Endothelial cell (in vitro differentiated cells): Measurements from ENCODE around the gene ARRB1. TPM values are rescaled to one million over a fixed set of nuclear protein-coding genes. Genes with fewer than 3 reads are reported as not detected.

ENCODE experiments used
- DNase-seq: peaks from one replicate; pipeline ENCODE4 v3.0.0; 2021; ENCODE audit warnings: low spot score
- H3K27ac Mint-ChIP-seq: one replicate; pipeline ENCODE4 v1.8.0; 2021; ENCODE audit warnings: mixed read lengths, inconsistent platforms; ENCODE audit not compliant: unreplicated experiment
- H3K27me3 Mint-ChIP-seq: one replicate; pipeline ENCODE4 v1.8.0; 2021; ENCODE audit warnings: mild to moderate bottlenecking, moderate library complexity, mixed read lengths, inconsistent platforms; ENCODE audit not compliant: unreplicated experiment
- H3K36me3 Mint-ChIP-seq: one replicate; pipeline ENCODE4 v1.8.0; 2021; ENCODE audit warnings: mild to moderate bottlenecking, low read depth, mixed read lengths, inconsistent platforms; ENCODE audit not compliant: unreplicated experiment
- H3K4me1 Mint-ChIP-seq: one replicate; pipeline ENCODE4 v1.8.0; 2021; ENCODE audit warnings: mild to moderate bottlenecking, mixed read lengths, inconsistent platforms; ENCODE audit not compliant: unreplicated experiment
- H3K4me3 Mint-ChIP-seq: one replicate; pipeline ENCODE4 v1.8.0; 2021; ENCODE audit warnings: mild to moderate bottlenecking, mixed read lengths, inconsistent platforms; ENCODE audit not compliant: unreplicated experiment
- H3K9me3 Mint-ChIP-seq: one replicate; pipeline ENCODE4 v1.8.0; 2021; ENCODE audit warnings: mixed read lengths, inconsistent platforms; ENCODE audit not compliant: unreplicated experiment
- CTCF ChIP-seq: fragments of 200-600 bp; sonication (generic); IDR thresholded peaks from one replicate; pipeline ENCODE4 v1.5.0; 2021; ENCODE audit warnings: antibody characterized with exemption; ENCODE audit not compliant: unreplicated experiment
- total RNA-seq: library from RNA; stranded (reverse); fragmentation: NEBNext Ultra II Directional; extraction: Animal tissue kit (Norgen Biotek cat#: 25700); gene quantifications from one replicate; pipeline ENCODE4 v1.2.1, GENCODE V29; 2021; ENCODE audit not compliant: unreplicated experiment

The ARRB1 gene
- total RNA-seq, 1 donor from 2014 or later: 197 TPM

DNA sequence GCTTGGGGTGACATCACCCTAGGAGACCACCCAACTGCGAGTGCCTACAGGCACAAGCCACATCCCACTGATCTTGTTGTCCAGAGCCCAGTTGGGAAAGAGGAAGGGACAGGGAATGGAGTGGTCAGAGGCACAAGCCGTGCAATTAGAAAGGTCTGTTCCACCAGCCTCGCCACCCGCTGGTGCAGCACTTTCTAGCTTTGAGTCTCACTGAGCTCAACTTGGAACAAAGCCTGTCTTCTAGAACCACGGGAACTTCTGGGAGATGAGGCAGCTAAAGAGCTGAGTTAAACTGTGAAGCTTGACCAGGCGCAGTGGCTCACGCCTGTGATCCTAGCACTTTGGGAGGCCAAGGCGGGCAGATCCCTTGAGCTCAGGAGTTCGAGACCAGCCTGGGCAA, 81.6 kb downstream of the ARRB1 start:
- peaks cover 11% of the 10 kb centered on the region for H3K27me3 Mint-ChIP-seq
- peaks cover 9% of the 10 kb centered on the region for H3K4me1 Mint-ChIP-seq
- H3K4me3 Mint-ChIP-seq: no peak overlapping the region
- H3K27ac Mint-ChIP-seq: peak overlapping the region; percentile 36
- no peaks in the 10 kb centered on the region for H3K9me3 Mint-ChIP-seq
- no peak for TF ChIP-seq CTCF
- DNase-seq: no peak
- peaks cover 47% of the 10 kb centered on the region for H3K36me3 Mint-ChIP-seq

GRCh38 chr11:75269367-75269660, 82.1 kb downstream of the ARRB1 start:
- Mint-ChIP-seq H3K27ac (no peak overlapping the region), H3K9me3 (no peaks in the 10 kb centered on the region), H3K27me3 (peaks cover 13% of the 10 kb centered on the region), H3K4me3 (no peak overlapping the region), H3K36me3 (peaks cover 50% of the 10 kb centered on the region), H3K4me1 (peaks cover 14% of the 10 kb centered on the region)
- no peak for DNase-seq
- TF ChIP-seq CTCF: no peak

GRCh38 chr11:75268626-75269366, 82.7 kb downstream of the ARRB1 start:
- no peak for TF ChIP-seq CTCF
- no peak for DNase-seq
- no peak overlapping the region for H3K27ac Mint-ChIP-seq

GRCh38 chr11:75267171-75267970, 84.1 kb downstream of the ARRB1 start:
- Mint-ChIP-seq H3K4me1 (peaks cover 28% of the 10 kb centered on the region), H3K36me3 (peaks cover 40% of the 10 kb centered on the region), H3K27ac (peak overlapping the region; percentile 61), H3K9me3 (no peaks in the 10 kb centered on the region), H3K4me3 (peak overlapping the region; percentile 79), H3K27me3 (peaks cover 24% of the 10 kb centered on the region)
- DNase-seq: no peak
- no peak for TF ChIP-seq CTCF

More at GRCh38 chr11:75268626-75269366, 82.7 kb downstream of the ARRB1 start:
- Mint-ChIP-seq H3K36me3 (peaks cover 45% of the 10 kb centered on the region), H3K4me3 (no peak overlapping the region), H3K4me1 (peaks cover 20% of the 10 kb centered on the region), H3K27me3 (peaks cover 17% of the 10 kb centered on the region), H3K9me3 (no peaks in the 10 kb centered on the region)
